ENCODE data around the gene ATP13A5.

ATP13A5 gene

GRCh38 chr3:193253986-193254660, 124.4 kb downstream of the ATP13A5 start:
- no peak for DNase-seq (ENCODE audit: low read depth)

GRCh38 chr3:193250492-193250891, 128.1 kb downstream of the ATP13A5 start:
- no peak for DNase-seq (ENCODE audit: low read depth)

DNA sequence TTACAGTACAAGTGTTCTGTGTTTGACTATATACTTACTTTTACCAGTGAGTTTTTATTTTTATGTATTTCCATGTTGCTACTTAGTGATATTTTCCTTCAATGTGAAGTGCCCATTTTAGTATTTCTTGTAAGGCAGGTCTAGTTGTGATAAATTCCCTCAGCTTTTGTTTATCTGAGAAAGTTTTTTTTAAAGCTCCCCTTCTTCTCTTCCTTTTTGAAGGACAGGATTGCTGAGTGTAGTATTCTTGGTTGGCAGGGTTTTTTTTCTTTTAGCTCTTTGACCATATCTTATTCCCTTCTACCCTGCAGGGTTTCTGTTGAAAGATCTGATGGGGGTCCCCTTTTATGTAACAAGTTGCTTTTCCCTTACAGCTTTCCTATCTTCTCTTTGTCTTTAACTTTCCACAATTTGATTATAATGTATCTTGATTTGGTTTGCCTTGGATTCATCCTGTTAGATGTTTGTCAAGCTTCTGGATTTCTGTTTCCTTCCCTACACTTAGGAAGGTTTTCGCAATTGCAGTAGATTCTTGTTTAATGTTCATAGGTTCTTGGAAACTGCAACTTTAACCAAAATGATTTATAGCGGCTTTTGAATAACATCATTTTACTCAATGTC, 129.6 kb downstream of the ATP13A5 start:
- no peak for DNase-seq (ENCODE audit: low read depth)

GRCh38 chr3:193243571-193243970, 135.0 kb downstream of the ATP13A5 start:
- no peak for DNase-seq (ENCODE audit: low read depth)

- DNase-seq (ENCODE audit: low read depth): no peak
Measured at GRCh38 chr3:193241716-193242115, 136.8 kb downstream of the ATP13A5 start.

GRCh38 chr3:193240850-193241706, 137.5 kb downstream of the ATP13A5 start, which contains the start of gene PLAAT1:
Gene PLAAT1 (plus strand): TSS chr3:193241222. CDS start chr3:193255651, 14,429 bp downstream.
- DNase-seq (ENCODE audit: low read depth): no peak

- DNase-seq (ENCODE audit: low read depth): no peak
Measured at GRCh38 chr3:193240436-193240849, 138.1 kb downstream of the ATP13A5 start.

DNA sequence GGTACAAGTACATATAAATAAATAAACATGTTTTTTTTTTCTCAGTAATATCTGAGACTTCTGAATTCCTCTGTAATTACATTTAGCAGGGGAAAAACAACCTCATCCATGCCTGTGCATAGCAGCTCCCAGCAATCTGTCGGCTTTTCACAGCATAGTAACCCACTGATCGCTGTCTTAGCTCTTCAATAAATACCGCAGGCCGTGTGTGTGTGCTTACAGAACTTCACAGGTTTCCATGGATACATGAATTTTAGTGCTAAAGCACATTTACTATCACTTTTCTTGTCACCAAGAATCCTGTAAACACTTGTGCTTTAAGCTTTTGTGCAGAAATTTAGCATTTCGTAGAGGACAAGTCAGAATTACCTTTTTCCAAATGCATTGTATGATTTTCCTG, 141.5 kb downstream of the ATP13A5 start:
- no peak for DNase-seq (ENCODE audit: low read depth)

GRCh38 chr3:193236599-193236998, 142.0 kb downstream of the ATP13A5 start:
- DNase-seq (ENCODE audit: low read depth): no peak

- no peak for DNase-seq (ENCODE audit: low read depth)
Measured at GRCh38 chr3:193231201-193231600, 147.4 kb downstream of the ATP13A5 start.

- no peak for DNase-seq (ENCODE audit: low read depth)
Measured at GRCh38 chr3:193230610-193231009, 147.9 kb downstream of the ATP13A5 start.

DNA sequence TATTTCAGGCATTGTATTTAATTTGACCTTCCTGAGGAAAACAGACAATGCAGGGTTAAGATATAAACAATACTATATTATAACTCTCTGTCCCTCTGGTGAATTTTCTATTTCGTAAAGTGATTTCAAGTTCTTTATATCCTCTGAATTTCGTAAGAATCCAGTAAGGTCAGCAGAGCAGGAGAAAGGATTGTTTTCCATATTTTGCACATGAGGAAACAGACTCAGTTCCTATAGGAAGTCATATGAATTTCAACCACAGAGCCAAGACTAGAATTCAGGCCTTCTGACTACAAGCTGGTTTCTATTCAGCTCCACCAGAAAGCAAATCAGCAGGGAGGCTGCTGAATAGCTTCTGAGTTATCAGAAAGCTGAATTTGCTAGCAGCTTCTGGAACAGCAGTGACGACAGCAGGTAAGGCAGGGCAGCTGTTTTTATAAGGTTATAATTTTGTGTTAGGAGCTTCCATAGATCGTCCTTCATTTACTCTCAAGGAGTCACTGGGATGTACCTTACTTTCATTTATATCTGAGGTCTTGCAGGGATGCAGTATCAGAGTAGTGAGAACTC, 148.6 kb downstream of the ATP13A5 start:
- no peak for DNase-seq (ENCODE audit: low read depth)

GRCh38 chr3:193228206-193228605, 150.3 kb downstream of the ATP13A5 start:
- no peak for DNase-seq (ENCODE audit: low read depth)

DNA sequence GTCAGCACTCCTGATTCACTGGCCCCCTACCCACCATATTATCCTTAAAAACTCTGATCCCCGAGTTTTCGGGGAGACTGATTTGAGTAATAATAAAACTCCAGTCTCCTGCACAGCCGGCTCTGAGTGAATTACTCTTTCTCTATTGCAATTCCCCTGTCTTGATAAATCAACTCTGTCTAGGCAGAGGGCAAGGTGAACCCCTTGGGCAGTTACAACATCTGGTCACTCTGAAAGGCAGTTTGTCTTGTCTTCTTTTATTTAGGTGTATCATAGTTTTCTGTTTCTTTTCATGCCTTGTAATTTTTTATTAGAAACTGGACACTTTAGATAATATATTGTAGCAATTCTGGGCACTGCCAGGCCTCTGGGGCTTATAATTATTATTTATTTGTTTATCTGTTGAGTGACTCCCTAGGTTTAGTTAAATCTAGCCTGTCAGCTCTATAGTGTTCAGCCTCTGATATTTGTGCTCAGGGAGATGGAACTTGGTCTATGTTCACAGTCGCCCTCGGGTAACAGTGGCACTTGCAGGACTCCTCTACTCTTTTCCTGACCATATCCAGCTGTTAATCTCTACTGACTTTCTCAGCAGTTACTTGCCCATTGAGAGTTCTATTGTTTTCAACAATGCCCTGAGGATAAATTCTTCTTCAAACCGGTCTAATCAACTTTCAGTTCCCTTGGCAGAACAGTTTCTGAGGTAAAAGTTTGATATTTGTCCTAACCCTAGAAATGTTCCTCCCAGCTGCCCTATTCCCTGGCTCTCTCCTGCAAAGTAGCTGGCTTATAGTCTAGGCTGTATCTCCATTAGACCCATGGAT, 153.0 kb downstream of the ATP13A5 start:
- DNase-seq (ENCODE audit: low read depth): no peak
